GM23338 (cell line): ENCODE measurements around the gene CELF2. TPM values are rescaled to one million over a fixed set of nuclear protein-coding genes. Genes with fewer than 3 reads are reported as not detected.

Experiments
- ATAC-seq: fragments of 200-7000 bp; cut with Tn5 transposase; 3 replicates; pipeline ENCODE4 v1.9.1; 2020
- DNase-seq: peaks from one replicate; pipeline ENCODE4 v3.0.0-alpha.2; 2015; ENCODE audit warnings: low spot score
- H2AFZ ChIP-seq: fragments of 200-600 bp; sonication (generic); 2 replicates; pipeline ENCODE4 v1.8.0; 2016; ENCODE audit warnings: antibody characterized with exemption, mild to moderate bottlenecking, moderate library complexity
- H3F3A ChIP-seq: fragments of 200-600 bp; sonication (generic); replicated peaks from 2 replicates; pipeline ENCODE4 v1.8.0; 2017; ENCODE audit warnings: antibody characterized with exemption, mixed run types, low read depth
- H3K27ac ChIP-seq: fragments of 200-600 bp; sonication (generic); 2 replicates; pipeline ENCODE4 v1.6.1; 2016; ENCODE audit warnings: low read depth
- H3K27me3 ChIP-seq: fragments of 200-600 bp; sonication (generic); 2 replicates; pipeline ENCODE4 v1.8.0; 2016; ENCODE audit warnings: mild to moderate bottlenecking, mixed run types, moderate library complexity; ENCODE audit not compliant: insufficient read depth
- H3K36me3 ChIP-seq: fragments of 200-600 bp; sonication (generic); 2 replicates; pipeline ENCODE4 v1.8.0; 2016; ENCODE audit warnings: mild to moderate bottlenecking; ENCODE audit not compliant: insufficient read depth
- H3K4me1 ChIP-seq: fragments of 200-600 bp; sonication (generic); 2 replicates; pipeline ENCODE4 v1.8.0; 2016; ENCODE audit warnings: mild to moderate bottlenecking, moderate library complexity; ENCODE audit not compliant: insufficient read depth
- H3K4me2 ChIP-seq: fragments of 200-600 bp; sonication (generic); 2 replicates; pipeline ENCODE4 v1.7.1; 2017; ENCODE audit warnings: mixed run types
- H3K4me3 ChIP-seq: fragments of 200-600 bp; sonication (generic); 2 replicates; pipeline ENCODE4 v1.6.1; 2016; ENCODE audit warnings: mixed run types
- H3K79me2 ChIP-seq: fragments of 200-600 bp; sonication (generic); replicated peaks from 2 replicates; pipeline ENCODE4 v1.8.0; 2017; ENCODE audit warnings: mild to moderate bottlenecking; ENCODE audit not compliant: insufficient read depth
- H3K9me2 ChIP-seq: fragments of 200-600 bp; sonication (generic); 2 replicates; pipeline ENCODE4 v1.8.0; 2017; ENCODE audit not compliant: insufficient read depth
- H4K20me1 ChIP-seq: fragments of 200-600 bp; sonication (generic); replicated peaks from 2 replicates; pipeline ENCODE4 v1.8.0; 2017; ENCODE audit warnings: mild to moderate bottlenecking; ENCODE audit not compliant: insufficient read depth
- H3K27ac Mint-ChIP-seq: 2 replicates; pipeline ENCODE4 v1.8.0; 2020; ENCODE audit warnings: inconsistent platforms, mild to moderate bottlenecking, moderate library complexity, mixed read lengths
- H3K27me3 Mint-ChIP-seq: 3 replicates; pipeline ENCODE4 v1.8.0; 2022; ENCODE audit warnings: low read depth, mild to moderate bottlenecking, moderate library complexity, mixed read lengths, inconsistent platforms; ENCODE audit not compliant: insufficient read depth, poor library complexity
- H3K36me3 Mint-ChIP-seq: 3 replicates; pipeline ENCODE4 v1.8.0; 2021; ENCODE audit warnings: low read depth, mild to moderate bottlenecking, inconsistent platforms, moderate library complexity, mixed read lengths
- H3K4me1 Mint-ChIP-seq: 3 replicates; pipeline ENCODE4 v1.8.0; 2020; ENCODE audit warnings: mild to moderate bottlenecking, inconsistent platforms, mixed read lengths
- H3K4me3 Mint-ChIP-seq: 3 replicates; pipeline ENCODE4 v1.8.0; 2021; ENCODE audit warnings: moderate library complexity, mild to moderate bottlenecking, inconsistent platforms, mixed read lengths
- H3K9me3 Mint-ChIP-seq: 3 replicates; pipeline ENCODE4 v1.8.0; 2020; ENCODE audit warnings: moderate library complexity, mild to moderate bottlenecking, inconsistent platforms, mixed read lengths
- CREB1 ChIP-seq: fragments of 250-450 bp; sonication (Bioruptor Pico); IDR thresholded peaks from 2 replicates; pipeline ENCODE4 v1.5.0; 2020; ENCODE audit warnings: low read depth, mild to moderate bottlenecking, moderate library complexity
- EZH2 ChIP-seq: fragments of 200-600 bp; sonication (generic); IDR thresholded peaks from one replicate; pipeline ENCODE4 v1.8.0; 2017; ENCODE audit warnings: antibody characterized with exemption, mild to moderate bottlenecking, low read depth; ENCODE audit not compliant: unreplicated experiment
- JUNB ChIP-seq: IDR thresholded peaks from one replicate; pipeline ENCODE4 v1.6.1; 2016; ENCODE audit warnings: antibody characterized with exemption; ENCODE audit not compliant: unreplicated experiment
- POLR2AphosphoS5 ChIP-seq: IDR thresholded peaks from 2 replicates; pipeline ENCODE4 v1.6.1; 2016; ENCODE audit warnings: antibody characterized with exemption, low read depth
- STAT1 ChIP-seq: IDR thresholded peaks from one replicate; pipeline ENCODE4 v1.6.1; 2016; ENCODE audit warnings: antibody characterized with exemption; ENCODE audit not compliant: unreplicated experiment
- ZNF114 ChIP-seq: fragments of 250-450 bp; sonication (Bioruptor Pico); IDR thresholded peaks from 2 replicates; pipeline ENCODE4 v1.5.0; 2020; ENCODE audit warnings: mild to moderate bottlenecking, moderate library complexity
- polyA plus RNA-seq: library from polyadenylated mRNA; unstranded; fragments of >200 nt; fragmentation: Nextera tagmentation; extraction: Ambion mirVana; gene quantifications from 2 replicates; pipeline ENCODE4 v1.2.1, GENCODE V29; 2016
- total RNA-seq: library from RNA; depleted of rRNA; stranded (reverse); fragments of >200 nt; shearing (Covaris generic); gene quantifications from 2 replicates; pipeline ENCODE4 v1.2.3, GENCODE V29; 2014
- TF ChIP-seq, protein P1 (sequence below): IDR thresholded peaks from one replicate; pipeline ENCODE4 v1.6.1; 2018; ENCODE audit warnings: antibody characterized with exemption; ENCODE audit not compliant: unreplicated experiment
- TF ChIP-seq, protein P2 (sequence below): IDR thresholded peaks from 2 replicates; pipeline ENCODE4 v1.6.1; 2016; ENCODE audit warnings: antibody characterized with exemption
- TF ChIP-seq, protein P3 (sequence below): fragments of 250-450 bp; sonication (Bioruptor Pico); IDR thresholded peaks from 2 replicates; pipeline ENCODE4 v1.5.0; 2020; ENCODE audit warnings: mild to moderate bottlenecking, moderate library complexity

Gene CELF2
- total and polyA plus RNA-seq, 2 experiments from 2014 or later = 18.1 to 22.5 TPM

DNA sequence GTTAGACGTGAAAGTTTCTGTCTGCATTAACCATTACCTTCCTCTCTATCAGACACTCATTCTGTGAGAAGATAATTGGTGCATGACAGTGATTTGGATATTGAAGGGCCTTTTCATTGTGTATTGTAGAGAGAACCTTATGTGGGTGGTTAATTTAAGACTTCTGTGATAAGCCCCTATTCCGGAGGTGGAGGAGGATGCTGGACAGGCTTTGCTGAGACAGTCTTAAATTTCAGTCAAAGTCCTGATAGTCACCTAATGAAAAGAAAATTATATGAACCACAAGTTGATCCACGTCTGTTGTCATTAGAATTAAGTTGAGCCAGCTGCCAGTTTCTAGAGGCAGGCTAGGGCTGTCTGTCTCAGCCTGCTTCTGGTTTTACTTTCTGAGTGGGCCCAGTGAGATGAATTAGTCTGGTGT lies 62.9 kb downstream of the CELF2 start:
- Mint-ChIP-seq H3K9me3 (no peaks in the 10 kb centered on the region), H3K36me3 (no peaks in the 10 kb centered on the region), H3K27me3 (no peaks in the 10 kb centered on the region), H3K4me1 (peaks cover 19% of the 10 kb centered on the region), H3K4me3 (no peak overlapping the region), H3K27ac (no peak overlapping the region)
- H3F3A ChIP-seq = no peaks in the 10 kb centered on the region
- ATAC-seq (no peak), DNase-seq (no peak)
- H4K20me1 ChIP-seq = no peaks in the 10 kb centered on the region
- no peak overlapping the region for H2AFZ ChIP-seq
- no peak overlapping the region for H3K27ac ChIP-seq
- no peaks in the 10 kb centered on the region for H3K27me3 ChIP-seq
- H3K4me2 ChIP-seq = no peak overlapping the region
- no peak overlapping the region for H3K4me3 ChIP-seq
- TF ChIP-seq CREB1 (CRISPR knock-in tag) (no peak), ZNF114 (CRISPR knock-in tag) (no peak), EZH2 (no peak), JUNB (no peak), POLR2AphosphoS5 (no peak), STAT1 (no peak)
- TF ChIP-seq, protein P1, sequence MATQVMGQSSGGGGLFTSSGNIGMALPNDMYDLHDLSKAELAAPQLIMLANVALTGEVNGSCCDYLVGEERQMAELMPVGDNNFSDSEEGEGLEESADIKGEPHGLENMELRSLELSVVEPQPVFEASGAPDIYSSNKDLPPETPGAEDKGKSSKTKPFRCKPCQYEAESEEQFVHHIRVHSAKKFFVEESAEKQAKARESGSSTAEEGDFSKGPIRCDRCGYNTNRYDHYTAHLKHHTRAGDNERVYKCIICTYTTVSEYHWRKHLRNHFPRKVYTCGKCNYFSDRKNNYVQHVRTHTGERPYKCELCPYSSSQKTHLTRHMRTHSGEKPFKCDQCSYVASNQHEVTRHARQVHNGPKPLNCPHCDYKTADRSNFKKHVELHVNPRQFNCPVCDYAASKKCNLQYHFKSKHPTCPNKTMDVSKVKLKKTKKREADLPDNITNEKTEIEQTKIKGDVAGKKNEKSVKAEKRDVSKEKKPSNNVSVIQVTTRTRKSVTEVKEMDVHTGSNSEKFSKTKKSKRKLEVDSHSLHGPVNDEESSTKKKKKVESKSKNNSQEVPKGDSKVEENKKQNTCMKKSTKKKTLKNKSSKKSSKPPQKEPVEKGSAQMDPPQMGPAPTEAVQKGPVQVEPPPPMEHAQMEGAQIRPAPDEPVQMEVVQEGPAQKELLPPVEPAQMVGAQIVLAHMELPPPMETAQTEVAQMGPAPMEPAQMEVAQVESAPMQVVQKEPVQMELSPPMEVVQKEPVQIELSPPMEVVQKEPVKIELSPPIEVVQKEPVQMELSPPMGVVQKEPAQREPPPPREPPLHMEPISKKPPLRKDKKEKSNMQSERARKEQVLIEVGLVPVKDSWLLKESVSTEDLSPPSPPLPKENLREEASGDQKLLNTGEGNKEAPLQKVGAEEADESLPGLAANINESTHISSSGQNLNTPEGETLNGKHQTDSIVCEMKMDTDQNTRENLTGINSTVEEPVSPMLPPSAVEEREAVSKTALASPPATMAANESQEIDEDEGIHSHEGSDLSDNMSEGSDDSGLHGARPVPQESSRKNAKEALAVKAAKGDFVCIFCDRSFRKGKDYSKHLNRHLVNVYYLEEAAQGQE = no peak
- TF ChIP-seq, protein P2, sequence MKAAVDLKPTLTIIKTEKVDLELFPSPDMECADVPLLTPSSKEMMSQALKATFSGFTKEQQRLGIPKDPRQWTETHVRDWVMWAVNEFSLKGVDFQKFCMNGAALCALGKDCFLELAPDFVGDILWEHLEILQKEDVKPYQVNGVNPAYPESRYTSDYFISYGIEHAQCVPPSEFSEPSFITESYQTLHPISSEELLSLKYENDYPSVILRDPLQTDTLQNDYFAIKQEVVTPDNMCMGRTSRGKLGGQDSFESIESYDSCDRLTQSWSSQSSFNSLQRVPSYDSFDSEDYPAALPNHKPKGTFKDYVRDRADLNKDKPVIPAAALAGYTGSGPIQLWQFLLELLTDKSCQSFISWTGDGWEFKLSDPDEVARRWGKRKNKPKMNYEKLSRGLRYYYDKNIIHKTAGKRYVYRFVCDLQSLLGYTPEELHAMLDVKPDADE = no peak
- TF ChIP-seq, protein P3, sequence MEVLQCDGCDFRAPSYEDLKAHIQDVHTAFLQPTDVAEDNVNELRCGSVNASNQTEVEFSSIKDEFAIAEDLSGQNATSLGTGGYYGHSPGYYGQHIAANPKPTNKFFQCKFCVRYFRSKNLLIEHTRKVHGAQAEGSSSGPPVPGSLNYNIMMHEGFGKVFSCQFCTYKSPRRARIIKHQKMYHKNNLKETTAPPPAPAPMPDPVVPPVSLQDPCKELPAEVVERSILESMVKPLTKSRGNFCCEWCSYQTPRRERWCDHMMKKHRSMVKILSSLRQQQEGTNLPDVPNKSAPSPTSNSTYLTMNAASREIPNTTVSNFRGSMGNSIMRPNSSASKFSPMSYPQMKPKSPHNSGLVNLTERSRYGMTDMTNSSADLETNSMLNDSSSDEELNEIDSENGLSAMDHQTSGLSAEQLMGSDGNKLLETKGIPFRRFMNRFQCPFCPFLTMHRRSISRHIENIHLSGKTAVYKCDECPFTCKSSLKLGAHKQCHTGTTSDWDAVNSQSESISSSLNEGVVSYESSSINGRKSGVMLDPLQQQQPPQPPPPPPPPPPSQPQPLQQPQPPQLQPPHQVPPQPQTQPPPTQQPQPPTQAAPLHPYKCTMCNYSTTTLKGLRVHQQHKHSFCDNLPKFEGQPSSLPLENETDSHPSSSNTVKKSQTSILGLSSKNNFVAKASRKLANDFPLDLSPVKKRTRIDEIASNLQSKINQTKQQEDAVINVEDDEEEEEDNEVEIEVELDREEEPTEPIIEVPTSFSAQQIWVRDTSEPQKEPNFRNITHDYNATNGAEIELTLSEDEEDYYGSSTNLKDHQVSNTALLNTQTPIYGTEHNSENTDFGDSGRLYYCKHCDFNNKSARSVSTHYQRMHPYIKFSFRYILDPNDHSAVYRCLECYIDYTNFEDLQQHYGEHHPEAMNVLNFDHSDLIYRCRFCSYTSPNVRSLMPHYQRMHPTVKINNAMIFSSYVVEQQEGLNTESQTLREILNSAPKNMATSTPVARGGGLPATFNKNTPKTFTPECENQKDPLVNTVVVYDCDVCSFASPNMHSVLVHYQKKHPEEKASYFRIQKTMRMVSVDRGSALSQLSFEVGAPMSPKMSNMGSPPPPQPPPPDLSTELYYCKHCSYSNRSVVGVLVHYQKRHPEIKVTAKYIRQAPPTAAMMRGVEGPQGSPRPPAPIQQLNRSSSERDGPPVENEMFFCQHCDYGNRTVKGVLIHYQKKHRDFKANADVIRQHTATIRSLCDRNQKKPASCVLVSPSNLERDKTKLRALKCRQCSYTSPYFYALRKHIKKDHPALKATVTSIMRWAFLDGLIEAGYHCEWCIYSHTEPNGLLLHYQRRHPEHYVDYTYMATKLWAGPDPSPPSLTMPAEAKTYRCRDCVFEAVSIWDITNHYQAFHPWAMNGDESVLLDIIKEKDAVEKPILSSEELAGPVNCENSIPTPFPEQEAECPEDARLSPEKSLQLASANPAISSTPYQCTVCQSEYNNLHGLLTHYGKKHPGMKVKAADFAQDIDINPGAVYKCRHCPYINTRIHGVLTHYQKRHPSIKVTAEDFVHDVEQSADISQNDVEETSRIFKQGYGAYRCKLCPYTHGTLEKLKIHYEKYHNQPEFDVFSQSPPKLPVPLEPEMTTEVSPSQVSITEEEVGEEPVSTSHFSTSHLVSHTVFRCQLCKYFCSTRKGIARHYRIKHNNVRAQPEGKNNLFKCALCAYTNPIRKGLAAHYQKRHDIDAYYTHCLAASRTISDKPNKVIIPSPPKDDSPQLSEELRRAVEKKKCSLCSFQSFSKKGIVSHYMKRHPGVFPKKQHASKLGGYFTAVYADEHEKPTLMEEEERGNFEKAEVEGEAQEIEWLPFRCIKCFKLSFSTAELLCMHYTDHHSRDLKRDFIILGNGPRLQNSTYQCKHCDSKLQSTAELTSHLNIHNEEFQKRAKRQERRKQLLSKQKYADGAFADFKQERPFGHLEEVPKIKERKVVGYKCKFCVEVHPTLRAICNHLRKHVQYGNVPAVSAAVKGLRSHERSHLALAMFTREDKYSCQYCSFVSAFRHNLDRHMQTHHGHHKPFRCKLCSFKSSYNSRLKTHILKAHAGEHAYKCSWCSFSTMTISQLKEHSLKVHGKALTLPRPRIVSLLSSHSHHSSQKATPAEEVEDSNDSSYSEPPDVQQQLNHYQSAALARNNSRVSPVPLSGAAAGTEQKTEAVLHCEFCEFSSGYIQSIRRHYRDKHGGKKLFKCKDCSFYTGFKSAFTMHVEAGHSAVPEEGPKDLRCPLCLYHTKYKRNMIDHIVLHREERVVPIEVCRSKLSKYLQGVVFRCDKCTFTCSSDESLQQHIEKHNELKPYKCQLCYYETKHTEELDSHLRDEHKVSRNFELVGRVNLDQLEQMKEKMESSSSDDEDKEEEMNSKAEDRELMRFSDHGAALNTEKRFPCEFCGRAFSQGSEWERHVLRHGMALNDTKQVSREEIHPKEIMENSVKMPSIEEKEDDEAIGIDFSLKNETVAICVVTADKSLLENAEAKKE = no peak
- no peaks in the 10 kb centered on the region for H3K79me2 ChIP-seq
- H3K4me1 ChIP-seq = peaks cover 14% of the 10 kb centered on the region
- peaks cover 4% of the 10 kb centered on the region; the same call in 1 of the 2 replicates for H3K9me2 ChIP-seq
- no peaks in the 10 kb centered on the region for H3K36me3 ChIP-seq
